Measurements from ENCODE around the gene BFSP1.

DNA sequence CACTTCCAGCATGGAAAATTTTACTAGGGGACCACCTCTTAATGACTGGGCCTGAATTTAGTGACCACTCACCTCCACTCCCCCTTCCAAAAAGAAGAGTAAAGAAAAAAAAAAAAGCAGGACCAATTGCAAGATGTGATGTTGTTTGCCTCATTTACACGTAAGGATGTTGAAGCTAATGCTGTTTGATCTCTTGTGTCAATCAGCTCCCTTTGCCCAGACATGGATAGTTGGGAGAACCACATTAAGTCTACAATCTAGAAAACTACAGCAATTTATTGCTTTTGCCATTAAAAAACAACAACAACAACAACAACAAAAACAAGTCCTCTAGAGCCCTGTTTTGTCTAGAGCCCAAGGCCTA lies 27.7 kb upstream of the BFSP1 start:
- TF ChIP-seq, protein P1, sequence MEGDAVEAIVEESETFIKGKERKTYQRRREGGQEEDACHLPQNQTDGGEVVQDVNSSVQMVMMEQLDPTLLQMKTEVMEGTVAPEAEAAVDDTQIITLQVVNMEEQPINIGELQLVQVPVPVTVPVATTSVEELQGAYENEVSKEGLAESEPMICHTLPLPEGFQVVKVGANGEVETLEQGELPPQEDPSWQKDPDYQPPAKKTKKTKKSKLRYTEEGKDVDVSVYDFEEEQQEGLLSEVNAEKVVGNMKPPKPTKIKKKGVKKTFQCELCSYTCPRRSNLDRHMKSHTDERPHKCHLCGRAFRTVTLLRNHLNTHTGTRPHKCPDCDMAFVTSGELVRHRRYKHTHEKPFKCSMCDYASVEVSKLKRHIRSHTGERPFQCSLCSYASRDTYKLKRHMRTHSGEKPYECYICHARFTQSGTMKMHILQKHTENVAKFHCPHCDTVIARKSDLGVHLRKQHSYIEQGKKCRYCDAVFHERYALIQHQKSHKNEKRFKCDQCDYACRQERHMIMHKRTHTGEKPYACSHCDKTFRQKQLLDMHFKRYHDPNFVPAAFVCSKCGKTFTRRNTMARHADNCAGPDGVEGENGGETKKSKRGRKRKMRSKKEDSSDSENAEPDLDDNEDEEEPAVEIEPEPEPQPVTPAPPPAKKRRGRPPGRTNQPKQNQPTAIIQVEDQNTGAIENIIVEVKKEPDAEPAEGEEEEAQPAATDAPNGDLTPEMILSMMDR (IDR thresholded peaks at IDR 0.05) = no peak
- TF ChIP-seq POLR2A (IDR thresholded peaks at IDR 0.05) = no peak
